Endothelial cell of umbilical vein (primary cell): ENCODE results near the gene ETS1. TPM values are rescaled to one million over a fixed set of nuclear protein-coding genes. Genes with fewer than 3 reads are reported as not detected.
A peak's percentile ranks its signal among the peaks of the same experiment; 100 is the strongest.

Experiments used
- BruUV-seq: library from RNA; stranded (reverse); fragments of 400-500 nt; replicated peaks from 2 replicates; lab custom pipeline; 2021; lab: Mats Ljungman, UMichigan
- CTCF ChIA-PET: fragments of 300-600, 350-600 bp; sonication (Branson Sonifier 250); formaldehyde crosslinking; loops from one replicate; lab custom pipeline; 2021; ENCODE audit warnings: antibody characterized with exemption, inconsistent platforms; lab: Charles Lee
- POLR2A ChIA-PET: fragments of 300-600, 350-600 bp; sonication (Branson Sonifier 250); formaldehyde crosslinking; loops from one replicate; lab custom pipeline; 2021; ENCODE audit warnings: antibody characterized with exemption, inconsistent platforms; lab: Charles Lee
- DNase-seq: peaks from one replicate; pipeline ENCODE4 v3.0.0-alpha.2; 2011; ENCODE audit warnings: low read depth, low spot score
- FAIRE-seq: peaks from 2 replicates; lab custom pipeline; 2011; peaks lifted over from hg19 to GRCh38; lab: Jason Lieb, UNC
- H2AFZ ChIP-seq: 2 replicates; pipeline ENCODE4 v1.6.0; 2012; ENCODE audit warnings: low read depth, low read length, control low read depth, inconsistent platforms
- H3K27ac ChIP-seq: 2 replicates; pipeline ENCODE4 v1.5.1; 2011; ENCODE audit warnings: low read depth, mild to moderate bottlenecking, control low read depth, low read length, moderate library complexity; ENCODE audit not compliant: insufficient read depth
- H3K27me3 ChIP-seq, 2 experiments: 2 replicates each; pipeline versions ENCODE4 v1.6.0 to v1.6.1; 2011; ENCODE audit warnings: low read length in 2 of 2, mixed read lengths in 1 of 2; ENCODE audit not compliant: control insufficient read depth in 2 of 2, insufficient read depth in 2 of 2
- H3K36me3 ChIP-seq, 2 experiments: 2 replicates in 1 of 2; 3 replicates in 1 of 2; pipeline ENCODE4 v1.5.1; 2011; ENCODE audit warnings: low read length in 2 of 2, mild to moderate bottlenecking in 1 of 2, moderate library complexity in 1 of 2; ENCODE audit not compliant: control insufficient read depth in 2 of 2, insufficient read depth in 2 of 2; ENCODE audit errors: extremely low read depth in 1 of 2
- H3K4me1 ChIP-seq: 3 replicates; pipeline ENCODE4 v1.5.1; 2011; ENCODE audit warnings: mild to moderate bottlenecking, low read length; ENCODE audit not compliant: control insufficient read depth, insufficient read depth; ENCODE audit errors: extremely low read depth
- H3K4me2 ChIP-seq: 2 replicates; pipeline ENCODE4 v1.6.1; 2011; ENCODE audit warnings: low read length, control low read depth, mixed read lengths; ENCODE audit not compliant: insufficient read depth
- H3K4me3 ChIP-seq, 3 experiments: fragments of 200-600 bp in 1 of 3; sonication (generic), shearing (Covaris generic) in 1 of 3; replicated peaks in 1 of 3; 2 replicates each; pipeline ENCODE4 v1.5.1; 2011 to 2016; ENCODE audit warnings: control low read depth in 3 of 3, low read length in 3 of 3, mild to moderate bottlenecking in 2 of 3, inconsistent platforms in 1 of 3, low read depth in 1 of 3, moderate library complexity in 1 of 3; ENCODE audit not compliant: insufficient read depth in 1 of 3
- H3K79me2 ChIP-seq: 2 replicates; pipeline ENCODE4 v1.6.0; 2012; ENCODE audit warnings: low read length, inconsistent platforms; ENCODE audit not compliant: control insufficient read depth, insufficient read depth
- H3K9ac ChIP-seq: replicated peaks from 2 replicates; pipeline ENCODE3; 2011; ENCODE audit warnings: low read length, control low read depth; ENCODE audit not compliant: insufficient read depth; ENCODE audit errors: extremely low read depth
- H3K9me1 ChIP-seq: replicated peaks from 3 replicates; pipeline ENCODE4 v1.6.0; 2011; ENCODE audit warnings: mild to moderate bottlenecking, low read length; ENCODE audit not compliant: control insufficient read depth, insufficient read depth; ENCODE audit errors: extremely low read depth
- H3K9me3 ChIP-seq: replicated peaks from 2 replicates; pipeline ENCODE4 v1.5.1; 2012; ENCODE audit warnings: low read length, inconsistent platforms; ENCODE audit not compliant: control insufficient read depth, insufficient read depth
- H4K20me1 ChIP-seq: replicated peaks from 2 replicates; pipeline ENCODE3; 2011; ENCODE audit warnings: mild to moderate bottlenecking, low read length; ENCODE audit not compliant: control insufficient read depth, insufficient read depth; ENCODE audit errors: extremely low read depth
- CTCF ChIP-seq, 2 donors: IDR thresholded peaks; 1 replicate in 1 of 2; 2 replicates in 1 of 2; pipeline ENCODE4 v1.5.1; 2011; ENCODE audit warnings: low read length in 2 of 2, mild to moderate bottlenecking in 2 of 2, moderate library complexity in 2 of 2, control low read depth in 1 of 2, inconsistent platforms in 1 of 2, low read depth in 1 of 2; ENCODE audit not compliant: insufficient read depth in 1 of 2; ENCODE audit errors: extremely low read depth in 1 of 2
- EZH2 ChIP-seq: IDR thresholded peaks from 2 replicates; pipeline ENCODE4 v1.6.1; 2012; ENCODE audit warnings: borderline replicate concordance, low read depth, mild to moderate bottlenecking, moderate library complexity, low read length, inconsistent platforms; ENCODE audit not compliant: severe bottlenecking
- FOS ChIP-seq: IDR thresholded peaks from 2 replicates; pipeline ENCODE4 v1.6.1; 2011; ENCODE audit warnings: mild to moderate bottlenecking, low read length, moderate library complexity, borderline replicate concordance; ENCODE audit not compliant: insufficient read depth
- GATA2 ChIP-seq: IDR thresholded peaks from 2 replicates; pipeline ENCODE4 v1.7.0; 2011; ENCODE audit warnings: low read depth, mild to moderate bottlenecking, moderate library complexity, mixed read lengths, low read length; ENCODE audit not compliant: insufficient read length, insufficient read depth
- JUN ChIP-seq: IDR thresholded peaks from 2 replicates; pipeline ENCODE4 v1.6.1; 2011; ENCODE audit warnings: borderline replicate concordance, low read depth; ENCODE audit not compliant: insufficient read length, insufficient read depth
- MYC ChIP-seq: IDR thresholded peaks from one replicate; pipeline ENCODE4 v1.6.1; 2011; ENCODE audit warnings: mild to moderate bottlenecking, low read depth, low read length
- POLR2A ChIP-seq: IDR thresholded peaks from 2 replicates; pipeline ENCODE4 v1.6.1; 2012; ENCODE audit warnings: low read depth, mild to moderate bottlenecking, control low read depth, low read length
- POLR2AphosphoS5 ChIP-seq: IDR thresholded peaks from 2 replicates; pipeline ENCODE4 v1.6.1; 2012; ENCODE audit warnings: low read depth, mild to moderate bottlenecking, control low read depth, low read length, moderate library complexity; ENCODE audit not compliant: insufficient read depth
- dilution Hi-C: fragments of 300-500 bp; cut with MboI; formaldehyde crosslinking; loops from one replicate; pipeline ENCODE4 v1.15.0; 2019; ENCODE audit warnings: low sequenced_read_pairs; ENCODE audit not compliant: extremely low pct_ligation_motif_present
- intact Hi-C: fragments of 100-400 bp; cut with micrococcal nuclease; formaldehyde crosslinking; loops from one replicate; pipeline ENCODE4 v1.10.0; 2022
- polyA plus RNA-seq, 4 experiments: library from polyadenylated mRNA; depleted of rRNA in 3 of 4; stranded (reverse) in 3 of 4; unstranded in 1 of 4; fragments of >200 nt; gene quantifications; 2 replicates each; pipeline versions ENCODE4 v1.2.1 to v1.2.3, GENCODE V29; 2011 to 2012; ENCODE audit warnings: missing spikeins in 1 of 4
- total RNA-seq: library from RNA; stranded (reverse); gene quantifications from 2 replicates; pipeline ENCODE4 v1.2.3, GENCODE V29; 2021
- TF ChIP-seq, protein P1 (sequence below): IDR thresholded peaks from 2 replicates; pipeline ENCODE4 v1.6.1; 2011; ENCODE audit not compliant: insufficient read depth, insufficient read length

ETS1 gene
- total and polyA plus RNA-seq, 2 donors (not counting 3 experiments of a cell fraction or from before 2014, with no cell fraction given), result 34.2 to 115 TPM

GRCh38 chr11:128506999-128507611 is 80.3 kb downstream of the ETS1 start:
- ChIA-PET CTCF (no interaction called here), POLR2A (no interaction called here)
- Histone ChIP-seq H3K27ac (peak overlapping the region; percentile 89), H3K4me1 (peaks cover 66% of the 10 kb centered on the region), H3K9me3 (no peaks in the 10 kb centered on the region), H3K9ac (peak overlapping the region; percentile 54), H3K27me3 (no peaks in the 10 kb centered on the region), H3K4me2 (peak overlapping the region; percentile 41), H3K36me3 (peaks cover 0 to 2% of the 10 kb centered on the region in 2 experiments), H3K4me3 (peak overlapping the region in 1 of 3 experiments; percentile 12), H3K79me2 (peaks cover 91% of the 10 kb centered on the region), H3K9me1 (no peaks in the 10 kb centered on the region), H4K20me1 (peaks cover 3% of the 10 kb centered on the region), H2AFZ (peak overlapping the region; percentile 23)
- intact Hi-C loops, result loop anchor here (1.0 to 5.0 kb wide), 3 partner anchors 15 to 320 kb away; no protein-coding TSS in a partner anchor
- TSS peak; percentile 77 for BruUV-seq
- FAIRE-seq (peak; percentile 90), DNase-seq (peak; percentile 88)
- dilution Hi-C loops, result no loop called here
- TF ChIP-seq FOS (peak; percentile 49), CTCF (IDR thresholded peaks at IDR 0.05; ENCODE audit: extremely low read depth in 1 of 2, insufficient read depth in 1 of 2, low read depth in 1 of 2, low read length in 2 of 2) (no peak), POLR2AphosphoS5 (peak; percentile 75), POLR2A (peak; percentile 57), MYC (no peak), JUN (no peak), EZH2 (no peak), GATA2 (no peak)
- TF ChIP-seq, protein P1, sequence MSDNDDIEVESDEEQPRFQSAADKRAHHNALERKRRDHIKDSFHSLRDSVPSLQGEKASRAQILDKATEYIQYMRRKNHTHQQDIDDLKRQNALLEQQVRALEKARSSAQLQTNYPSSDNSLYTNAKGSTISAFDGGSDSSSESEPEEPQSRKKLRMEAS, result no peak
